Muscle of leg (tissue), 11 donors: ENCODE results near the gene HTRA3. TPM values are rescaled to one million over a fixed set of nuclear protein-coding genes. Genes with fewer than 3 reads are reported as not detected.

Experiments
- DNase-seq: peaks from one replicate; pipeline ENCODE4 v3.0.0; 2013
- H3K27ac ChIP-seq: one replicate; pipeline ENCODE4 v1.5.1; 2013; ENCODE audit warnings: mild to moderate bottlenecking, low read length, control low read depth
- H3K27me3 ChIP-seq: one replicate; pipeline ENCODE4 v1.6.1; 2013; ENCODE audit warnings: low read length; ENCODE audit not compliant: control insufficient read depth, insufficient read depth
- H3K36me3 ChIP-seq: one replicate; pipeline ENCODE4 v1.6.1; 2013; ENCODE audit warnings: low read length; ENCODE audit not compliant: control insufficient read depth, insufficient read depth
- H3K4me1 ChIP-seq: one replicate; pipeline ENCODE4 v1.6.1; 2013; ENCODE audit warnings: low read length; ENCODE audit not compliant: control insufficient read depth, insufficient read depth
- H3K4me3 ChIP-seq: one replicate; pipeline ENCODE4 v1.5.1; 2013; ENCODE audit warnings: low read length, control low read depth
- H3K9me3 ChIP-seq: replicated peaks from 2 replicates; pipeline ENCODE4 v1.6.1; 2013; ENCODE audit warnings: low read depth, low read length; ENCODE audit not compliant: control insufficient read depth
- WGBS: methylation state at CpG from one replicate; pipeline ENCODE4 v1.1.5; 2013; ENCODE audit warnings: missing lambda C conversion rate; ENCODE audit not compliant: insufficient coverage; 5-methylcytosine and 5-hydroxymethylcytosine counted together
- polyA plus RNA-seq, 8 donors: library from polyadenylated mRNA; unstranded; fragments of 120-200 nt; gene quantifications; one replicate each; pipeline versions ENCODE4 v1.2.1 to v1.2.3, GENCODE V29; 2013; ENCODE audit warnings: inconsistent platforms in 1 of 8, low replicate concordance in 1 of 8; ENCODE audit not compliant: insufficient read length in 8 of 8, insufficient read depth in 1 of 8
- total RNA-seq: library from RNA; stranded (reverse); fragments of 120-200 nt; gene quantifications from one replicate; pipeline ENCODE4 v1.2.4, GENCODE V29; 2013

Gene HTRA3
- total and polyA plus RNA-seq, 9 donors = 40.7 to 87.4 (median 61.2) TPM

DNA sequence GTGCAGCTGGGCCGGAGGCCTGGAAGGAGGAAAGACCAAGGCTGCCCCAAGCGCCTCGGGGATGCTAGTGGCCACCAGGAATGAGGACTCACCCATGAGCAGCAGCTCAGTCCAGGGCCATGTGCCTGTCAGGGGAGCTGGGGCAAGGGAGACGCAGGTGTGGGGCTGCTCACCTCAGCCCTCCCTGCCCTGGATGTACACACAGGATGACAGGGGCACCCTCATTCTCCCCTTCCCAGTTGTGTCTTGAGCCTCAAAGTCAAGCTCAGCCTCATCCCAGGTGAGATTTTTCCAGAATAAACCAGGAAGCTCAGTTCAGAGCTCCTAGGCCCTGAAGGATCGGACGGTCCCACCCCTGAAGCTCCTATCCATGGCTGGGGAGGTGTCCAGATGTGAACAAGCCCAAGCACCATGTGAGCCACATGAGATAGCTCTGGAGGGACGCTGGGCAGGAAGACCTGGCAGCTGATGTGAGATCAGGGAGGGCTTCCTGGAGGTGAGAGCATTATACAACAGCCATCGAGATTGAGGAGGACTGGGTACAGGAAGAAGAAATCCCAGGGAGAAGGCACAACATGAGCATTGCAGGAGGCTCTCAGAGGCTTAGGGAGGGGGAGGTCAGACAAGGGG lies 23.0 kb downstream of the HTRA3 start:
- Histone ChIP-seq H3K36me3 (peaks cover 53% of the 10 kb centered on the region), H3K27me3 (no peaks in the 10 kb centered on the region), H3K9me3 (no peaks in the 10 kb centered on the region), H3K4me3 (no peak overlapping the region), H3K4me1 (peaks cover 2% of the 10 kb centered on the region), H3K27ac (no peak overlapping the region)
- no peak for DNase-seq
- 89% methylated on average over 8 of the region's 8 CpGs for WGBS

GRCh38 chr4:8293131-8293975 lies 23.8 kb downstream of the HTRA3 start:
- no peaks in the 10 kb centered on the region for H3K9me3 ChIP-seq
- H3K27me3 ChIP-seq = no peaks in the 10 kb centered on the region
- peaks cover 3% of the 10 kb centered on the region for H3K4me1 ChIP-seq
- no peak overlapping the region for H3K4me3 ChIP-seq
- peaks cover 51% of the 10 kb centered on the region for H3K36me3 ChIP-seq
- 70% methylated on average over 6 of the region's 11 CpGs for WGBS
- no peak overlapping the region for H3K27ac ChIP-seq
- no peak for DNase-seq

- no peak for DNase-seq
- no peak overlapping the region for H3K27ac ChIP-seq
- WGBS = 79% methylated on average over 9 of the region's 9 CpGs
- H3K27me3 ChIP-seq = no peaks in the 10 kb centered on the region
- peaks cover 3% of the 10 kb centered on the region for H3K4me1 ChIP-seq
- peaks cover 50% of the 10 kb centered on the region for H3K36me3 ChIP-seq
- no peaks in the 10 kb centered on the region for H3K9me3 ChIP-seq
- no peak overlapping the region for H3K4me3 ChIP-seq
Observed at GRCh38 chr4:8294036-8294435, 24.5 kb downstream of the HTRA3 start.

GRCh38 chr4:8294775-8295174 lies 25.2 kb downstream of the HTRA3 start:
- WGBS = 93% methylated on average over 2 of the region's 2 CpGs
- Histone ChIP-seq H3K9me3 (peaks cover 4% of the 10 kb centered on the region), H3K27ac (no peak overlapping the region), H3K4me1 (peaks cover 3% of the 10 kb centered on the region), H3K27me3 (no peaks in the 10 kb centered on the region), H3K36me3 (peaks cover 44% of the 10 kb centered on the region), H3K4me3 (no peak overlapping the region)
- DNase-seq = no peak

DNA sequence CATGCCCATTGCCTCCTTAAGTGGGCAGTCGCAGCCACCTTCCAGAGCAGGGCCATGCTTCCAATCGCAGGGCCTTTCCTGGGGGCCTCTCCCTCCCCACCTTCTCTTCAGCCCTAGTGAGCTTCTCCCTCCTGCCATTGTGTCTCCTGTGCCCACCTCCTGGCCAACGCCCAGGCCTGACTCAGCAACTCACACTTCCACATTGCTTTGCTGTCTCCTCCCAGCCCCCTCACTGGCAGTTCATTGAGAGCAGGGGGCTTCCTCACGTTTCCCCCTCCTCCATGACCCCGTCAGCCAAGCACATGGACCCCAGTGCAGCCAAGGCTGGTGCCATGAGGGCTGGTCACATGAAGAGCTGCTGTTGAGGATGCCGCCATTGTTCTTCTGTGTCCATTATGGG lies 25.9 kb downstream of the HTRA3 start:
- no peak overlapping the region for H3K4me3 ChIP-seq
- WGBS = 91% methylated on average over 6 of the region's 6 CpGs
- DNase-seq = no peak
- no peaks in the 10 kb centered on the region for H3K27me3 ChIP-seq
- H3K36me3 ChIP-seq = peaks cover 41% of the 10 kb centered on the region
- peaks cover 3% of the 10 kb centered on the region for H3K4me1 ChIP-seq
- H3K9me3 ChIP-seq = peaks cover 4% of the 10 kb centered on the region
- no peak overlapping the region for H3K27ac ChIP-seq

DNA sequence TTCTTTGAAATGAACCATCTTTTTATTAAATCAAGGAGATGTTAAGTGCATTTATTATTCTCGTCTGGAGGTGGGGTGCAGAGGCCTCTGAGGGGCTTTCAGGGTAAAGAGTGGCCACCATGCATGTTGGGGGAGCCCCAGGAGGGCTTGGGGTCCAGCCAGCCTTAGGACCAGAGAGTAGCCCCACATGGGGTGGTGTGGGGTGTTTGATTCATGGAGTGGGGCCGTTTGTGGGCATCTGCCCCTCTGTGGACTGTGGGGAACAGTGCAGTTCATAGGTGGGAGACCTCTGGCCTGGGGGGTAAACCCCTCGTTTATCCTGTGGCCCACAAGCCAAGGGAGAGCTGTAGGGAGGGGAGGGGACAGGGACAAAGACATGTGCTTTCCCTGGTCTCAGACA lies 26.9 kb downstream of the HTRA3 start:
- no peak overlapping the region for H3K4me3 ChIP-seq
- no peak for DNase-seq
- no peaks in the 10 kb centered on the region for H3K27me3 ChIP-seq
- H3K4me1 ChIP-seq = peaks cover 3% of the 10 kb centered on the region
- peaks cover 4% of the 10 kb centered on the region for H3K9me3 ChIP-seq
- no peak overlapping the region for H3K27ac ChIP-seq
- H3K36me3 ChIP-seq = peaks cover 41% of the 10 kb centered on the region
- WGBS = 61% methylated on average over 2 of the region's 3 CpGs

GRCh38 chr4:8297141-8297601 lies 27.6 kb downstream of the HTRA3 start:
- no peak overlapping the region for H3K4me3 ChIP-seq
- peaks cover 4% of the 10 kb centered on the region for H3K9me3 ChIP-seq
- DNase-seq = no peak
- no peak overlapping the region for H3K27ac ChIP-seq
- H3K36me3 ChIP-seq = peaks cover 40% of the 10 kb centered on the region
- H3K4me1 ChIP-seq = peaks cover 3% of the 10 kb centered on the region
- WGBS = 76% methylated on average over 9 of the region's 9 CpGs
- H3K27me3 ChIP-seq = no peaks in the 10 kb centered on the region

DNA sequence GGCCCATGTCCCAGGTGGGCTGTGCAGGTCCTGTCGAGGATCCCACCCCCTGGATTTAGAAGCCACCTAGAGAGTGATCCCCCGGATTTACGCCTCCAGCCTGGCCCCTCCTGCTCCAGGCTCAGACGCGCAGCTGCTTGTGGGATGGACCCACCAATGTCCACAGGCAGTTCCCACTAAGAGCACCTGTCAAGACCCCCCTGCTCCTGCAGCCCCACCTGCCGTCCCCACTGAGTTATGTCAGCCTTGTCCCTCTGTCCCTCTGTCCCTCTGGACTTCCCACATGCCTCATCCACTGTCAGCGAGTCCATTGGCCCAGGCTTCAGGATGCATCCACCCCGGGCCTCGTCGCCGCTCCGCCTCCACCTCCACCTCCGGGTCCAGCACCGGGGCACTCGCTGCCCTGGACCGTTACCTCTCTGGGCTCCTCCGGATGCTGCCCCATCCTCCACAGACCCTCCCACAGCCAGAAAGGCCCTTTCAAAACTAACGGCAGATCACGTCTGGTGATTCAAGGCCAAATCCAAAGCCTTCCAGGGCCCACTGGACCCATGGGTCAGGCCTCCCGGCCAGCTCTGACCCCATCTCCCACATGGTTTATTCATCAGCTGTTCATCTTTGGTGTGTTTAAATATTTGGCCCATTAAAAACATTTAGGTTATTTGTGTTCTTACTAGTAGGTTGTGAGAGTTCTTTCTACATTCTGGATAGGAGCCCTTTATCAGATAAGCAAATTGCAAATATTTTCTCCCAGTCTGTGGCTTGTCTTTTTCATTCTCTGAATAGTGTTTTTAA lies 28.3 kb downstream of the HTRA3 start:
- no peaks in the 10 kb centered on the region for H3K27me3 ChIP-seq
- H3K4me3 ChIP-seq = no peak overlapping the region
- no peak for DNase-seq
- H3K4me1 ChIP-seq = peaks cover 3% of the 10 kb centered on the region
- no peak overlapping the region for H3K27ac ChIP-seq
- H3K36me3 ChIP-seq = peaks cover 37% of the 10 kb centered on the region
- peaks cover 4% of the 10 kb centered on the region for H3K9me3 ChIP-seq
- 60% methylated on average over 17 of the region's 20 CpGs for WGBS

DNA sequence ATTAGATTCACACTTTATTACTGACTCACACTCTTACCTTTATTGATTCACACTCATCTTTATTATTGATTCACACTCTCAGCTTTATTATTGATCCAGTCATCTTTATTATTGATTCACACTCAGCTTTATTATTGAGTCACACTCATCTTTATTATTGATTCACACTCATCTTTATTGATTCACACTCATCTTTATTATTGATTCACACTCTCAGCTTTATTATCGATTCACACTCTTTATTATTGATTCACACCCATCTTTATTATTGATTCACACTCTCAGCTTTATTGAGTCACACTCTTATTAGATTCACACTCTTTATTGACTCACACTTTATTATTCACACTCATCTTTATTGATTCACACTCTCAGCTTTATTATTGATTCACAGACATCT lies 31.3 kb downstream of the HTRA3 start:
- H3K9me3 ChIP-seq = peaks cover 4% of the 10 kb centered on the region
- no peaks in the 10 kb centered on the region for H3K27me3 ChIP-seq
- peaks cover 22% of the 10 kb centered on the region for H3K36me3 ChIP-seq
- 100% methylated on average over 1 of the region's 1 CpG for WGBS
- H3K4me3 ChIP-seq = no peak overlapping the region
- H3K4me1 ChIP-seq = peaks cover 3% of the 10 kb centered on the region
- H3K27ac ChIP-seq = no peak overlapping the region
- no peak for DNase-seq
